ENCODE measurements around the gene ARID1B. TPM values are rescaled to one million over a fixed set of nuclear protein-coding genes. Genes with fewer than 3 reads are reported as not detected.

The ARID1B gene
- total RNA-seq, 1 experiment from 2014 or later, result 24.2 TPM

GRCh38 chr6:157215717-157216116 is 438.5 kb downstream of the ARID1B start:
- H3K4me2 ChIP-seq (ENCODE audit: low read length), result no peak overlapping the region
- POLR2A ChIA-PET (ENCODE audit: unreplicated experiment), result no interaction called here
- BruUV-seq (replicated peaks), result no TSS peak
- H3K4me3 ChIP-seq (ENCODE audit: low read length), result no peak overlapping the region
- H3K9me2 ChIP-seq (replicated peaks; ENCODE audit: low read length), result no peaks in the 10 kb centered on the region
- H3K4me1 ChIP-seq (ENCODE audit: insufficient read depth, low read length), result peaks cover 19% of the 10 kb centered on the region
- no peaks in the 10 kb centered on the region for H4K20me1 ChIP-seq (ENCODE audit: low read length)
- H3K27ac ChIP-seq (ENCODE audit: low read length), result no peak overlapping the region
- no peaks in the 10 kb centered on the region for H3K79me2 ChIP-seq (ENCODE audit: low read length)
- TF ChIP-seq EZH2 (IDR thresholded peaks at IDR 0.05; ENCODE audit: low read length, unreplicated experiment) (no peak), CTCF (conservative IDR thresholded peaks at IDR 0.05; ENCODE audit: low read depth, low read length) (no peak), EZH2phosphoT487 (IDR thresholded peaks at IDR 0.05; ENCODE audit: borderline replicate concordance, low read length) (no peak)
- CTCF ChIA-PET, result no interaction called here
- H3K9ac ChIP-seq (ENCODE audit: low read length), result no peak overlapping the region
- H3K36me3 ChIP-seq (ENCODE audit: low read depth, low read length), result no peaks in the 10 kb centered on the region
- no peaks in the 10 kb centered on the region for H3K27me3 ChIP-seq (ENCODE audit: low read length)
- H3F3A ChIP-seq (ENCODE audit: low read length, unreplicated experiment), result no peaks in the 10 kb centered on the region
- no peaks in the 10 kb centered on the region for H3K9me3 ChIP-seq (ENCODE audit: low read length)
- no peak overlapping the region for H2AFZ ChIP-seq (ENCODE audit: low read length)
- ATAC-seq (no peak), DNase-seq (no peak)
- intact Hi-C loops (cut with micrococcal nuclease), result no loop called here

GRCh38 chr6:157216570-157216969 is 439.4 kb downstream of the ARID1B start:
- no peak overlapping the region for H3K4me3 ChIP-seq (ENCODE audit: low read length)
- intact Hi-C loops (cut with micrococcal nuclease), result no loop called here
- ChIA-PET CTCF (no interaction called here), POLR2A (ENCODE audit: unreplicated experiment) (no interaction called here)
- no peak overlapping the region for H3K4me2 ChIP-seq (ENCODE audit: low read length)
- H3K79me2 ChIP-seq (ENCODE audit: low read length), result no peaks in the 10 kb centered on the region
- H2AFZ ChIP-seq (ENCODE audit: low read length), result no peak overlapping the region
- DNase-seq (peak; percentile 7), ATAC-seq (no peak)
- TF ChIP-seq EZH2 (IDR thresholded peaks at IDR 0.05; ENCODE audit: low read length, unreplicated experiment), result no peak
- no peak for TF ChIP-seq EZH2phosphoT487 (IDR thresholded peaks at IDR 0.05; ENCODE audit: borderline replicate concordance, low read length)
- TF ChIP-seq CTCF (conservative IDR thresholded peaks at IDR 0.05; ENCODE audit: low read depth, low read length), result no peak
- peaks cover 26% of the 10 kb centered on the region for H3K4me1 ChIP-seq (ENCODE audit: insufficient read depth, low read length)
- no peaks in the 10 kb centered on the region for H3K36me3 ChIP-seq (ENCODE audit: low read depth, low read length)
- no peaks in the 10 kb centered on the region for H3K9me2 ChIP-seq (replicated peaks; ENCODE audit: low read length)
- no peak overlapping the region for H3K9ac ChIP-seq (ENCODE audit: low read length)
- BruUV-seq (replicated peaks), result no TSS peak
- H3K27ac ChIP-seq (ENCODE audit: low read length), result no peak overlapping the region
- no peaks in the 10 kb centered on the region for H3K27me3 ChIP-seq (ENCODE audit: low read length)
- no peaks in the 10 kb centered on the region for H3F3A ChIP-seq (ENCODE audit: low read length, unreplicated experiment)
- H4K20me1 ChIP-seq (ENCODE audit: low read length), result no peaks in the 10 kb centered on the region
- H3K9me3 ChIP-seq (ENCODE audit: low read length), result no peaks in the 10 kb centered on the region

- Histone ChIP-seq H3F3A (ENCODE audit: low read length, unreplicated experiment) (no peaks in the 10 kb centered on the region), H3K4me2 (ENCODE audit: low read length) (no peak overlapping the region), H3K4me1 (ENCODE audit: insufficient read depth, low read length) (peaks cover 28% of the 10 kb centered on the region), H3K27me3 (ENCODE audit: low read length) (no peaks in the 10 kb centered on the region), H4K20me1 (ENCODE audit: low read length) (no peaks in the 10 kb centered on the region), H3K9me2 (replicated peaks; ENCODE audit: low read length) (no peaks in the 10 kb centered on the region), H3K4me3 (ENCODE audit: low read length) (no peak overlapping the region), H2AFZ (ENCODE audit: low read length) (no peak overlapping the region), H3K9ac (ENCODE audit: low read length) (no peak overlapping the region), H3K79me2 (ENCODE audit: low read length) (no peaks in the 10 kb centered on the region), H3K27ac (ENCODE audit: low read length) (no peak overlapping the region), H3K36me3 (ENCODE audit: low read depth, low read length) (no peaks in the 10 kb centered on the region), H3K9me3 (ENCODE audit: low read length) (no peaks in the 10 kb centered on the region)
- no peak for DNase-seq
- no peak for ATAC-seq
- CTCF ChIA-PET, result no interaction called here
- intact Hi-C loops (cut with micrococcal nuclease), result no loop called here
- TF ChIP-seq EZH2 (IDR thresholded peaks at IDR 0.05; ENCODE audit: low read length, unreplicated experiment) (no peak), CTCF (conservative IDR thresholded peaks at IDR 0.05; ENCODE audit: low read depth, low read length) (no peak), EZH2phosphoT487 (IDR thresholded peaks at IDR 0.05; ENCODE audit: borderline replicate concordance, low read length) (no peak)
- POLR2A ChIA-PET (ENCODE audit: unreplicated experiment), result no interaction called here
- BruUV-seq (replicated peaks), result no TSS peak
These were observed 440.2 kb downstream of the ARID1B start for GRCh38 chr6:157217198-157217893.
